Measurements from ENCODE around the gene C19orf44. TPM values are rescaled to one million over a fixed set of nuclear protein-coding genes. Genes with fewer than 3 reads are reported as not detected.

Gene C19orf44
- total RNA-seq, 1 donor from 2014 or later, result 12.3 TPM

DNA sequence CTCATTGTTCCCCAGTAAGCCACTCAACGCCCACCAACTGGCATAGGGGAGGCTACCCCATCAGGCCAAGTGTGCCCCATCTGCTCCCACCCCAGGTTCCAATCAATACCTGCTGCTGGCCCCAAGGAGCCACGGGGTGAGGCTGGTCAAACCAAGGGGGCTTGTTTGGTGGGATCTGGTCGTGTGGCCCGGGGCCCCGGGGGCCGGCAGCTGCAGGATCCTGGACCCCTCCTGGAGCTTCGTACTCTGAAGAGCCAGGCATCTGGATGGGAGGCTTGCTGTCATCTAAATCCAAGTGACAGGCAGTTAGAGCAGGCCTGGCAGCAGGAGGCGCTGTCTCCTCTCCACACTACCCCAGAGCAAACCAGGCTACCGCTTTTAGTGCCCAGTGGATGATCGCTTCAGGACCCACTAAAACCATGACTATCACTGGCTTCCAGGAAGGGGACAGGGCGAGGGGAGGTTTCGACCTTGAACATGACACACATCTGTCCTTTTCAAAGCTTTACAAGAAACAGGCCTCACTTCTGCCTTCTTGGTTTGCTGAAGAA lies 31.9 kb downstream of the C19orf44 start:
- peaks cover 14% of the 10 kb centered on the region for H3K36me3 Mint-ChIP-seq (ENCODE audit: insufficient read depth)
- no peak overlapping the region for H3K4me3 Mint-ChIP-seq (ENCODE audit: low read depth)
- DNase-seq (ENCODE audit: low spot score, unreplicated experiment), result no peak
- no peaks in the 10 kb centered on the region for H3K9me3 Mint-ChIP-seq (ENCODE audit: low read depth)
- H3K27ac Mint-ChIP-seq, result no peak overlapping the region
- H3K4me1 Mint-ChIP-seq (ENCODE audit: low read depth), result no peaks in the 10 kb centered on the region
- H3K27me3 Mint-ChIP-seq, result no peaks in the 10 kb centered on the region
- TF ChIP-seq CTCF (IDR thresholded peaks at IDR 0.05; ENCODE audit: unreplicated experiment), result peak; percentile 31

DNA sequence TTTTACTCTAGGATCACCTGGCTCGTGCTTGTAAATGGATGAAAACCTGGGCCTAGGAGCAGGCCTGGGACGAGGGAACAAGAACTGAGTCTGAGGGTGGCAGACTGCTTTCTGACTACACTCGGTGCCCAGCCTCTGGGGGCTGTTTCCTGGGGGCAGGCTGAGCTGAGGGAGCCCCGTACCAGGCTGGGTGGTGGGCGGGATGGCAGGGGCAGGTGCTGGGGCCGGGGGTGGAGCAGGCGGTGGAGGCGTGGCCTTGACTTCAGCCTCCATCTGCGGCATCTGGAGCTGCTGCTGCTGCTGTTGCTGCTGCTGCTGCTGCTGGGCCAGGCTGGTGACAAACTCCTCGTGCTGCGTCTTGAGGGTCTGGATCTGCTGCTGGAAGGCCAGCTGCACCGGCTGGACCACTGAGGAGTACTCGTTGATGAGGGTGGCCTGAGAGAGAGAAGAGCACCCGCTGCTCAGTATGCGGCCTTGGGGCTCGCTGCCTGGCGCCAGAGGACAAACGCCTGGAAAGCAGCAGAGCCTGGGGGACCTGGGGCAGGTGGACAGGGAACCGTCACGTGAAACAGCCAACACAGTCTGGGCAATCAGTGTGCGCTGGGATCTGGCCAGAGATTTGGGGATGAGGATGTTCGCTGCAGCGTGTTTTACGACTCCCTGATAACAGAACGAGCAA lies 33.4 kb downstream of the C19orf44 start:
- H3K36me3 Mint-ChIP-seq (ENCODE audit: insufficient read depth), result peaks cover 11% of the 10 kb centered on the region
- H3K4me1 Mint-ChIP-seq (ENCODE audit: low read depth), result no peaks in the 10 kb centered on the region
- no peak for TF ChIP-seq CTCF (IDR thresholded peaks at IDR 0.05; ENCODE audit: unreplicated experiment)
- H3K27me3 Mint-ChIP-seq, result no peaks in the 10 kb centered on the region
- DNase-seq (ENCODE audit: low spot score, unreplicated experiment), result no peak
- H3K4me3 Mint-ChIP-seq (ENCODE audit: low read depth), result no peak overlapping the region
- H3K9me3 Mint-ChIP-seq (ENCODE audit: low read depth), result no peaks in the 10 kb centered on the region
- H3K27ac Mint-ChIP-seq, result peak overlapping the region; percentile 37

DNA sequence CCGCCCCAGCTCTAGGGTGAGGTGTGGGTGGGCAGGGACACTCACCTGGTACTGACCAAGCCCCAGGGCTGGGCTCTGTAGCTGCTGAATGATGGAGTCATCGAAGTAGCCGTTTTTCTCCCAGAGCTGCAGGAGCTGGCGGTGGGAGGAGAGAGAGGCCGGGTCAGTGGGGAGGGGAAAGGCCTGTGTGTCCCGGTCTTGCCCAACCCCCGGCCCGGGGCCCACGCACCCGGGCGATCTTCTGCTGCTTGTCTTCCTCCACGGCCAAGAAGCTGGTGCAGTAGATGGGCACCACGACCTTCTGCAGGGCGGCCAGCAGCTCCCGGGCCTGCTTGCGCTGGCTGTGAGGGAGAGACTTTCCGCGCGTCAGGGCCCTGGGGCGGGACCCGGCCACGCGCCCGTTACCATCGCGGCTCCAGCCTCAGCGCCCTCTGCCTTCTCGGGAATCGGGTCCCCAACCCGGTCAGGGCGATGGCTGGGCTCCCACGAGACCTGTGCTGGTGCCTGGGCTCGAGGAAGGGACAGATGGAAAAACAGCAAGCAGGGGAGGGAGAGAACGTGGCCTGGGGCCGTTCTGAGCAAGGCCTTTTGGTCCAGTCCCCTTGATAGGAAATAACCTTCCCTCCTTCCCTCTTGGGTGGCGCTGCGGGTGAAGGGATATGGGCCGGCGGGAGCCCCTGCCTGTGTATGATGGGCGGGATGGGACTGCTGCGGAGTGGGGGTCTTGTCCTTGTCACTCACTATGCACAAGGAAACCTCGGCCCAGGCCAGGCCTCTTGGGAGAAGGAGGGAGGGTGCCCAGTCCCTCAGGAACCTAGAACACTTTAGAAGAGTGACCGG lies 34.6 kb downstream of the C19orf44 start:
- no peak for TF ChIP-seq CTCF (IDR thresholded peaks at IDR 0.05; ENCODE audit: unreplicated experiment)
- Mint-ChIP-seq H3K4me1 (ENCODE audit: low read depth) (no peaks in the 10 kb centered on the region), H3K4me3 (ENCODE audit: low read depth) (no peak overlapping the region), H3K36me3 (ENCODE audit: insufficient read depth) (peaks cover 11% of the 10 kb centered on the region), H3K27me3 (no peaks in the 10 kb centered on the region), H3K27ac (no peak overlapping the region), H3K9me3 (ENCODE audit: low read depth) (no peaks in the 10 kb centered on the region)
- no peak for DNase-seq (ENCODE audit: low spot score, unreplicated experiment)

DNA sequence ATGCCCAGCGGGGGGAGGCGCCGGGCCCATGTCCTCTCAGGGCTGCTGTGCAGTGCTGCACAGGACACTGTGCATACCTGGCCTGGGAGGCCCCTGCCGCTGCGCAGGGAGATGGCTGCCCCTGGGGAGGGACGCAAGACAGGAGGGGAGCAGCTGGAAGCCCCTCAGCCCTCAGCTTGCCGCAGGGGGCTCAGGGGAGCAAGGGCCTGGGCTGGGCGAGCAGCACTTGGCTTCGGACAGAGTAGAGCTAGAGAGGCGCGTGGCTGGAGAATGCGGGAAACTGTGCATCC lies 35.1 kb downstream of the C19orf44 start:
- Mint-ChIP-seq H3K27ac (no peak overlapping the region), H3K9me3 (ENCODE audit: low read depth) (no peaks in the 10 kb centered on the region), H3K4me3 (ENCODE audit: low read depth) (no peak overlapping the region), H3K36me3 (ENCODE audit: insufficient read depth) (peaks cover 12% of the 10 kb centered on the region), H3K4me1 (ENCODE audit: low read depth) (no peaks in the 10 kb centered on the region), H3K27me3 (no peaks in the 10 kb centered on the region)
- DNase-seq (ENCODE audit: low spot score, unreplicated experiment), result no peak
- no peak for TF ChIP-seq CTCF (IDR thresholded peaks at IDR 0.05; ENCODE audit: unreplicated experiment)

GRCh38 chr19:16532440-16533234 lies 36.4 kb downstream of the C19orf44 start:
- no peak for DNase-seq (ENCODE audit: low spot score, unreplicated experiment)
- TF ChIP-seq CTCF (IDR thresholded peaks at IDR 0.05; ENCODE audit: unreplicated experiment), result no peak
- no peak overlapping the region for H3K4me3 Mint-ChIP-seq (ENCODE audit: low read depth)
- H3K9me3 Mint-ChIP-seq (ENCODE audit: low read depth), result no peaks in the 10 kb centered on the region
- peaks cover 13% of the 10 kb centered on the region for H3K36me3 Mint-ChIP-seq (ENCODE audit: insufficient read depth)
- H3K27me3 Mint-ChIP-seq, result no peaks in the 10 kb centered on the region
- H3K27ac Mint-ChIP-seq, result no peak overlapping the region
- H3K4me1 Mint-ChIP-seq (ENCODE audit: low read depth), result no peaks in the 10 kb centered on the region

Data from progenitor cell of endocrine pancreas (in vitro differentiated cells).